Gastrocnemius medialis (tissue), 4 donors: ENCODE results near the gene HMGN1.

ENCODE experiments used
- POLR2A ChIP-seq, 2 donors: fragments of 450-650 bp; IDR thresholded peaks; one replicate each; pipeline ENCODE4 v1.6.1; 2017; ENCODE audit warnings: antibody characterized with exemption in 2 of 2, mild to moderate bottlenecking in 2 of 2, moderate library complexity in 2 of 2
- TF ChIP-seq, protein P1 (sequence below), 5 experiments: fragments of 450-650 bp in 3 of 5; fragments of 200-600 bp in 2 of 5; sonication (generic) in 2 of 5; IDR thresholded peaks in 4 of 5; conservative IDR thresholded peaks in 1 of 5; 1 replicate in 4 of 5; 2 replicates in 1 of 5; pipeline ENCODE4 v1.5.1; 2016 to 2019; ENCODE audit warnings: antibody characterized with exemption in 5 of 5, mild to moderate bottlenecking in 3 of 5, moderate library complexity in 3 of 5

DNA sequence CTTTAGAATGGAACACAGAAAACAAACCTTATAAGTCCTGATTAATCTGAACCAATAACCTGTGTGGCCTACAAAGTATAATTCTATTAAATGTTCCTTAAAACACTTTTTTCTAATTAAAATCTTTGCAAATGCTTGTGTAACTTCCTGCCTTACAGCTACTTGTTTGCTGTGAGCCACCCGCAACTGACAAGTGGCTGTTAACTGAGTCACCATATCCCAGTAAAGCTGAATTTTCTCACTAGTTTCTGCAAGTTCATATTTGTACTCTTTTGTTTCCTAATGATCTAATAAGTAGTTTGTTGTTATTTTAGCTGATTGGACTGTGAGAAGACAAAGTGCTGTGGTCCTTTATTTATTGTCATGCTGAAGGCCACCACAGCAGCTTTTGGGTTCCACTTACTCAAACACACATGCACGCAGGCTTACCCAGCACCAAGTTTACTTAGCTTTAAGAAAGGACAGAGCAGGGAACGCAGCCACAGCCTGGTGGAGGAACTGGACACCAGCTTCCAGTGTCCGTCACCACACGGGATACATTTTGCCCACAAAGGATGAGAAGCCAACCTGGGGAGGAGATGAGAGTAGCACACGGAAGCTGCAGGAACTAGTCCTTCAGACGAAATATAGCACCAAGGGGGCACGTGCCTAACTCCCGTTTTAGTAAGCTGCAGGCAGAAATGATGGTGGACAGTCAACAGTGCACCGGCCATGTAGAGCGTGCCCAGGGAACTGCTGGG lies 48.9 kb upstream of the HMGN1 start:
- TF ChIP-seq, protein P1, sequence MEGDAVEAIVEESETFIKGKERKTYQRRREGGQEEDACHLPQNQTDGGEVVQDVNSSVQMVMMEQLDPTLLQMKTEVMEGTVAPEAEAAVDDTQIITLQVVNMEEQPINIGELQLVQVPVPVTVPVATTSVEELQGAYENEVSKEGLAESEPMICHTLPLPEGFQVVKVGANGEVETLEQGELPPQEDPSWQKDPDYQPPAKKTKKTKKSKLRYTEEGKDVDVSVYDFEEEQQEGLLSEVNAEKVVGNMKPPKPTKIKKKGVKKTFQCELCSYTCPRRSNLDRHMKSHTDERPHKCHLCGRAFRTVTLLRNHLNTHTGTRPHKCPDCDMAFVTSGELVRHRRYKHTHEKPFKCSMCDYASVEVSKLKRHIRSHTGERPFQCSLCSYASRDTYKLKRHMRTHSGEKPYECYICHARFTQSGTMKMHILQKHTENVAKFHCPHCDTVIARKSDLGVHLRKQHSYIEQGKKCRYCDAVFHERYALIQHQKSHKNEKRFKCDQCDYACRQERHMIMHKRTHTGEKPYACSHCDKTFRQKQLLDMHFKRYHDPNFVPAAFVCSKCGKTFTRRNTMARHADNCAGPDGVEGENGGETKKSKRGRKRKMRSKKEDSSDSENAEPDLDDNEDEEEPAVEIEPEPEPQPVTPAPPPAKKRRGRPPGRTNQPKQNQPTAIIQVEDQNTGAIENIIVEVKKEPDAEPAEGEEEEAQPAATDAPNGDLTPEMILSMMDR (IDR thresholded peaks at IDR 0.05 in 4 of 5, conservative IDR thresholded peaks at IDR 0.05 in 1 of 5), result no peak
- TF ChIP-seq POLR2A (IDR thresholded peaks at IDR 0.05), result no peak
